NOMO-1 treated with dmso at 0.1 percent for 144 hours (cell line): Measurements from ENCODE around the gene PDE10A.

Experiments used
- DNase-seq: peaks from one replicate; lab custom pipeline; 2025; ENCODE audit not compliant: unreplicated experiment; lab: John Stamatoyannopoulos, UW

PDE10A gene

GRCh38 chr6:165662749-165663376 is at the start of gene PDE10A:
Gene PDE10A, minus strand, starts transcription at chr6:165663241. Its CDS starts 430 bp downstream, at chr6:165662811.
- no peak for DNase-seq

DNA sequence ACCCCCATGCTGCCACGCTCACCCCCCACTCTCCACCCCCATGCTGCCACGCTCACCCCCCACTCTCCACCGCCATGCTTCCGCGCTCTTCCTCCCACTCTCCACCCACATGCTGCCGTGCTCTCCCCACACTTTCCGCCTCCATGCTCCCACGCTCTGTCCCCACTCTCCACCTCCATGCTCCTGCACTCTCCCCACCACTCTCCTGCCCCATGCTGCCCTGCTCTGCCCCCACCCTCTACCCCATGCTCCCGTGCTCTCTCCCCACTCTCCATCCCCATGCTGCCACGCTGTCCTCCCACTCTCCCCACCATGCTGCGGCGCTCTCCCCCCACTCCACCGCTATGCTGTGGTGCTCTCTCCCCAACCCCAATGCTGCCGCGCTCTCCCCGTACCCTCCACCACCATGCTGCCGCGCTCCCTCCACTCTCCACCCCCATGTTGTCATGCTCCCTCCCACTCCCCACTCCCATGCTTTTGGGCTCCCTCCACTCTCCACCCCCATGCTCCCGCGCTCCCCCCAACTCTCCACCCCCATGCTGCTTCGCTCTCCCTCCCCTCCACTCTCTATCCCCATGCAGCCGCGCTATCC is 46.0 kb upstream of the PDE10A start:
- no peak for DNase-seq

- DNase-seq = no peak
Measured at GRCh38 chr6:165707067-165707853, 44.2 kb upstream of the PDE10A start.

- no peak for DNase-seq
Measured at GRCh38 chr6:165705941-165706340, 42.9 kb upstream of the PDE10A start.

- DNase-seq = no peak
Measured at GRCh38 chr6:165704045-165704748, 41.2 kb upstream of the PDE10A start.

DNA sequence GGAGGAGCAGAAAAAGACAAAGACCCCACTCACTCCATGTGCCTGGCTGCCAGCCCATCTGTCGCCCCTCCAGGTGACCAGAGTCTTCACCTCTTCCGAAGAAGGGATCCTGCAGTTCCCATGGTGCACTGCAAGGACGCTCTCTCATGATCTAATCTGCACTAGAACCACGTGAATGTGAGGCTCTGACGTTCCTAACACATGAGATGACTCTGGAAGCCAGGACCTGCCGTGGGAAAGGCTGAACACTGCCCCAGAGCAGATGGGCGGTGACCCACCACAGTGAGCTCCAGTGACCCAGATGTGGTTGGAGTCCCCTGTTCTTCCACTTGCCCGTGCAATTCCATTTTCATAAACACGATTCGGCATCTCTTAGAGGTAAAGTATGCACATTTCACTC is 39.6 kb upstream of the PDE10A start:
- no peak for DNase-seq

- no peak for DNase-seq
Measured at GRCh38 chr6:165701564-165702354, 38.7 kb upstream of the PDE10A start.

GRCh38 chr6:165701005-165701404 is 38.0 kb upstream of the PDE10A start:
- DNase-seq = no peak

DNA sequence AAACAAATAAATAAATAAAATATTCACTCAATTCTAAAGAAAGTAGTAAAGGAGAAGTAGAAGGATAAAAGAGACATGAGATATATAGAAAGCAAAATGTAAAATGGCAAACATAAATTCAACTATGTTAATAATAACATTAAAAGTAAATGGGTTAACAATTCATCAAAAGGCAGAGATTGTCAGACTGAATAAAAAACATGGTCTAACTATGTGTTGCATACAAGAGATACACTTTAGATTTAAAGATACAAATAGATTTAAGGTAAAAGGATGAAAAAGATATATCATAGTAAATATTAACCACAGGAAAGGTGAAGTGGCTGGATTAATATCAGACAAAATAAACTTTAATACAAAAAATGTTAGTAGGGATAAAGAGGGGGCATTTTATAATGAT is 35.8 kb upstream of the PDE10A start:
- DNase-seq = no peak

DNA sequence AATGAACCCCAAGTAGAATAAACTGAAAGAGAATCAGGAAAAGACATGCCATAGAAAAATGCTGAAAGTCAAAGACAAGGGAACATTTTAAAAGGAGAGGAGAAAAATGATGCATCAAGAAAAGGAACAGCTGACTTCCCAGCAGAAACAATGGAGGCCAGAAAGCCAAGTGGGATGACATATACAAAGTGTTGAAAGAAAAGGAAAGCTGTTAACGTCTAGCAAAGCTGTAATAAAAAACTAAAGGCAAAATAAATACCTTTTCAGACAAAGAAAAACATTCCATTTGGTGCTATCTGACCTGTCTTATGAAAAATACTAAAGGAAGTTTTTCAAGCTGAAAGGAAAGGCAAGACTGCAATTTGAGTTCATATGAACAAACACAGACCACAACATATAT is 34.1 kb upstream of the PDE10A start:
- no peak for DNase-seq

DNA sequence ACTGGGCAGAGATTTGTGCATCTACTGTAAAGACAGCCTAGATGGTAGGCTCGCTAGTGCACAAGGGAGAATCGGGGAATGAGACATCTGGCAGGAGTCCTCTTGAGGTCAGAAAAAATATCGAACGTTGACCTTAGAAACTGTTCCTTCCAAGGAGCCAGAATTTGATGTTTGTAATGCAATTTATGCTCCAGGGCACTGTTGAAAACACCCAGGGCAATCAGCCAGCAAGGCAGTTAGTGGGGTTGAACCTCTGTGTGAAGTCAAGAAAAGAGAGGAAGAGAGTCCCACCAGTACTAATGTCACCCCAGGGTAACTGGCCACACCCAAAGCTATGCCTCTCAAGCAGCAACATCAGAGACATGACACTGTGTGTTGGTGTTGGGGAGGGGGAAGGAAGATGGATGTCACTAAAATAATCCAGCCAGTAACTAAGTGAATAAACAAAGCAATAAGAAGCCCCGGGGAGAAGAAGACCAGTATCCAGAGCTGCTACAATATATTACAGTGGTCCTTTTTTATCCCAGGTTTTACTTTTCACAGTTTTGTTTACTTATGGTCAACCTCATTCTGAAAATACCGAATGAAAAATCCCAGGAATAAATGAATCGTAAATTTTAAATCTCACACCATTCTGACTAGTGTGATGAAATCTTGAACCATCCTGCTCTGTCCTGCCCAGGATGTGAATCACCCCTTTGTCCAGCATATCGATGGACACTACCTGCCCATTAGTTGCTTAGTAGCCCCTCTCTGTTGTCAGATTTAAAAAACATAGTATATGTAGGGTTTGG is 32.9 kb upstream of the PDE10A start:
- no peak for DNase-seq

DNA sequence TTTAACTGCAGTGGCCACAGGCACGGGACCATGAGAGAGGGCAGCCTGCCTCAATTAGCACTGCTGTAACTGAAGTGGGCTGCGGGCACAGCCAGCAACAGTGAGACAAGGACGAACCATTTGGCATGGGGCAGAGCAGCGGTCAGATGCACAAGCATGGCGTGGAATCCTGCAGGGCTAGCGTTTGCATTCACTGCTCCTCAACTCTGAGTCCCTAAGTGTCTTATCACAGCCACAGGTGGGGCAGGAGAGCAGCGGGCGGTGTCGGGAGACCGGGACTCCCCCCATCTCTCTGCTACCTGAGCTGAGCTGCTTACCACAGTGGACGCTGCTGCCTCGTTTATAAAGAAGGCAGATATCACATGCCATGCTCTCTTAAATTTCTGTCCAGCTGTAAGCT is 31.3 kb upstream of the PDE10A start:
- DNase-seq = no peak

- DNase-seq = no peak
Measured at GRCh38 chr6:165692106-165692653, 29.1 kb upstream of the PDE10A start.

- no peak for DNase-seq
Measured at GRCh38 chr6:165689699-165690098, 26.7 kb upstream of the PDE10A start.

- no peak for DNase-seq
Measured at GRCh38 chr6:165686596-165687365, 23.7 kb upstream of the PDE10A start.

DNA sequence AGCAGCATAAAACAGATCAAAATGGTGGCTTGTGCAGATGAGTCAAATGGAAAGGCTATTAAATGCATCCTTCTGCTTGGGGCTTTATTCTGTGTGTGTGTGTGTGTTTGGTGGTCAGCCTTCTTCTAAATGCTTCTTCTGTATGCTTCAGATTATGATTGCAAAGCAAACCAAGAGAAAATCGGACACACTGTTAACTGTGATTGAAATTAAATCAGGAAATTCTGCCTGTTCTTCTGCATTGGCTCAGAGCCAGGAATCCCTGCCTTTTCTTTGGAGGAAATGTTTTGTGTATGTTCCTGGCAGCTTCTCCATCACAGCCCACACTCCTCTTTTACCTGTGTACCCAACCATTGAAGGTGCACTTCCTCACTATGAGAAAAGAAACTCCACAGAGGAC is 22.3 kb upstream of the PDE10A start:
- DNase-seq = no peak

- no peak for DNase-seq
Measured at GRCh38 chr6:165684333-165684732, 21.3 kb upstream of the PDE10A start.

DNA sequence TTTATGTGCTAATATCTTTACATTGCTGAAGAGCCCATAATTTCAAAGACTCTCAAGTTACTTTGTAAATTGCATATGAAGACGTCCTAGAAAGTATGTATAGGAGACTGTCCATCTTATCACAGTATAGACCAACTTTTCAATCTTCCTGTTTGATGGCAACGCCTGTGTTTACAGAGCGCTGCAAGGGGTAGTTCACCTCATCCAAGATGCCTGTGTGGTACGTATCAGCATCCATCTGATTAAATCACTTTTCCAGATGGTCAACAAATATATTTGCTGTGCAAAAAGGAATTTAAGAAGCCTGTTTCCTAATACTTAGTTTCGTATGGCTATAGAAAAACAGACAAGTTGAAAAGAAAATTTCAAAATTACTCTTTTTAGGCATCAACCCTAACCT is 17.9 kb upstream of the PDE10A start:
- DNase-seq = no peak

- no peak for DNase-seq
Measured at GRCh38 chr6:165679326-165679725, 16.3 kb upstream of the PDE10A start.
